Breast epithelium (tissue), 4 donors: ENCODE data around the gene BBLN. TPM values are rescaled to one million over a fixed set of nuclear protein-coding genes. Genes with fewer than 3 reads are reported as not detected.

Experiments used
- DNase-seq, 2 donors: peaks; one replicate each; pipeline ENCODE4 v3.0.0-alpha.2; 2019; ENCODE audit warnings: low spot score in 2 of 2
- H3K27ac ChIP-seq, 2 donors: fragments of 200-600 bp; sonication (generic) in 1 of 2; one replicate each; pipeline ENCODE4 v1.5.1; 2016 to 2019; ENCODE audit warnings: mild to moderate bottlenecking in 1 of 2
- H3K27me3 ChIP-seq, 2 donors: fragments of 200-600 bp; sonication (generic) in 1 of 2; one replicate each; pipeline versions ENCODE4 v1.5.1 to v1.6.0; 2017 to 2019; ENCODE audit warnings: control low read depth in 1 of 2, mild to moderate bottlenecking in 1 of 2
- H3K36me3 ChIP-seq: fragments of 200-600 bp; one replicate; pipeline ENCODE4 v1.5.1; 2019
- H3K4me1 ChIP-seq, 2 donors: fragments of 200-600 bp; sonication (generic); one replicate each; pipeline ENCODE4 v1.5.1; 2016 to 2019; ENCODE audit warnings: control low read depth in 1 of 2
- H3K4me3 ChIP-seq, 3 donors: fragments of 200-600 bp; sonication (generic); 1 replicate in 2 of 3; 2 replicates in 1 of 3; pipeline ENCODE4 v1.5.1; 2016 to 2019; ENCODE audit warnings: mild to moderate bottlenecking in 3 of 3, moderate library complexity in 2 of 3
- H3K9me3 ChIP-seq, 2 donors: fragments of 200-600 bp; sonication (generic) in 1 of 2; one replicate each; pipeline ENCODE4 v1.5.1; 2016 to 2019; ENCODE audit warnings: control low read depth in 1 of 2
- CTCF ChIP-seq, 3 donors: fragments of 450-650 bp; IDR thresholded peaks; one replicate each; pipeline ENCODE4 v1.5.1; 2016 to 2017; ENCODE audit warnings: antibody characterized with exemption in 3 of 3, mild to moderate bottlenecking in 3 of 3, moderate library complexity in 3 of 3
- POLR2A ChIP-seq: fragments of 450-650 bp; IDR thresholded peaks from one replicate; pipeline ENCODE4 v1.6.1; 2016; ENCODE audit warnings: antibody characterized with exemption, mild to moderate bottlenecking, moderate library complexity
- POLR2AphosphoS5 ChIP-seq, 3 donors: sonication (generic); formaldehyde crosslinking; IDR thresholded peaks; one replicate each; pipeline ENCODE4 v1.6.1; 2017; ENCODE audit warnings: antibody characterized with exemption in 3 of 3
- intact Hi-C: fragments of 100-400 bp; cut with DNase I; formaldehyde crosslinking; loops from one replicate; pipeline ENCODE4 v1.15.1; 2023; ENCODE audit warnings: low total_unique reads
- total RNA-seq, 3 donors: library from RNA; depleted of rRNA; stranded (reverse); fragments of >200 nt; gene quantifications; one replicate each; pipeline ENCODE4 v1.1.0, GENCODE V29; 2016

Gene BBLN
- total RNA-seq, 3 donors from 2014 or later: 144 to 232 (median 152) TPM

GRCh38 chr9:128124873-128125579 is 35.0 kb upstream of the BBLN start:
- peak overlapping the region in 1 of 3 donors; percentile 92 for H3K4me3 ChIP-seq
- H3K27me3 ChIP-seq: no peaks in the 10 kb centered on the region
- no peaks in the 10 kb centered on the region for H3K9me3 ChIP-seq
- no peak for TF ChIP-seq POLR2A
- TF ChIP-seq CTCF (IDR thresholded peaks at IDR 0.05): no peak
- no peak for TF ChIP-seq POLR2AphosphoS5 (IDR thresholded peaks at IDR 0.05)
- intact Hi-C loops: no loop called here
- peaks cover 4 to 16% of the 10 kb centered on the region in 2 donors for H3K4me1 ChIP-seq
- H3K27ac ChIP-seq: no peak overlapping the region
- H3K36me3 ChIP-seq: peaks cover 6% of the 10 kb centered on the region
- no peak for DNase-seq

DNA sequence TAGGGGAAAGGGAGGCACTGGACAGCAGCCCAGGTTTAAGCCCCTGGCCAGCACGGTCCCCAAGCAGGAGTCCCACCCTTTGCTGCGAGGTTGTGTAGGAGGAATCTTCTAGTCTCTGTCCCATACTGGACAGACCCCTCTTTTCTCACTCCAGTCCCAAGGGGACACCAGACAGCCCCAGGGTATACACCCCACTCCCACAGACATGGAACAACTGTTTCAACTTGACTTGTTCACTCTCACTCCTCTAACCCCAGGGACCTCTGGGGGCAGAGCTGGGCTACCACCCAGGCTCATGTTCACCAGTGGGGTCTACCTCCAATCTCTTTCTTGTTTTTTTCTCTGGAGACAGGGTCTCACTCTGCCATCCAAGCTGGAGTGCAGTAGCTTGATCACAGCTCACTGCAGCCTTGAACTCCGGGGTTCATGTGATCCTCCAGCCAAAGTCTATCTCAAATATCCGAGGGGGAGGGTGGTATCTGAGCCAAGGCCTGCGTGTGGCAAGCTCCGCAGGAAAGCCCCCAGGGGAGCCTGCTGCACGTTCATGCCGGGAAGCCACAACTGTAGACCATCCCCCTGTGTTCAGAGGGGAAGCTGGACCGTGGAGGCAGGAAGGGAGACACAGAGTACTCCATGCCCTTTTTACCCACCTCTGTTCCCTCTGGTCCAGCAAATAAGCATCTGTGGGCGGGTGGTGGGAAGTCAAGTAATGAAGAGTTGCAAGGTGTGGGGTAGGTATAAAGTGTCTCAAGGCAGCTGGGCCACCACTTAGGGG is 34.3 kb upstream of the BBLN start:
- intact Hi-C loops: no loop called here
- no peaks in the 10 kb centered on the region for H3K27me3 ChIP-seq
- DNase-seq: no peak
- peaks cover 6% of the 10 kb centered on the region for H3K36me3 ChIP-seq
- no peak overlapping the region for H3K27ac ChIP-seq
- peaks cover 4 to 16% of the 10 kb centered on the region in 2 donors for H3K4me1 ChIP-seq
- peak overlapping the region in 1 of 3 donors; percentile 92 for H3K4me3 ChIP-seq
- TF ChIP-seq POLR2A (no peak), POLR2AphosphoS5 (IDR thresholded peaks at IDR 0.05) (no peak), CTCF (IDR thresholded peaks at IDR 0.05) (no peak)
- H3K9me3 ChIP-seq: no peaks in the 10 kb centered on the region

- Histone ChIP-seq H3K4me1 (peaks cover 4 to 16% of the 10 kb centered on the region in 2 donors), H3K27me3 (no peaks in the 10 kb centered on the region), H3K9me3 (no peaks in the 10 kb centered on the region), H3K4me3 (peak within 1 kb of the TSS; percentile 73 to 99 (median 92)), H3K27ac (peak within 1 kb of the TSS; percentile 96), H3K36me3 (peaks cover 2% of the 10 kb centered on the region)
- TF ChIP-seq CTCF (IDR thresholded peaks at IDR 0.05) (no peak), POLR2AphosphoS5 (IDR thresholded peaks at IDR 0.05) (peak in 2 of 3 donors; percentile 7 to 11)
- intact Hi-C loops: no loop called here
- peak; percentile 51 to 71 for DNase-seq
Observed at GRCh38 chr9:128127568-128127989, 32.5 kb upstream of the BBLN start, which contains the start of gene PTGES2. PTGES2 (minus strand) TSS chr9:128127729; CDS start chr9:128127717, 12 bp downstream.

DNA sequence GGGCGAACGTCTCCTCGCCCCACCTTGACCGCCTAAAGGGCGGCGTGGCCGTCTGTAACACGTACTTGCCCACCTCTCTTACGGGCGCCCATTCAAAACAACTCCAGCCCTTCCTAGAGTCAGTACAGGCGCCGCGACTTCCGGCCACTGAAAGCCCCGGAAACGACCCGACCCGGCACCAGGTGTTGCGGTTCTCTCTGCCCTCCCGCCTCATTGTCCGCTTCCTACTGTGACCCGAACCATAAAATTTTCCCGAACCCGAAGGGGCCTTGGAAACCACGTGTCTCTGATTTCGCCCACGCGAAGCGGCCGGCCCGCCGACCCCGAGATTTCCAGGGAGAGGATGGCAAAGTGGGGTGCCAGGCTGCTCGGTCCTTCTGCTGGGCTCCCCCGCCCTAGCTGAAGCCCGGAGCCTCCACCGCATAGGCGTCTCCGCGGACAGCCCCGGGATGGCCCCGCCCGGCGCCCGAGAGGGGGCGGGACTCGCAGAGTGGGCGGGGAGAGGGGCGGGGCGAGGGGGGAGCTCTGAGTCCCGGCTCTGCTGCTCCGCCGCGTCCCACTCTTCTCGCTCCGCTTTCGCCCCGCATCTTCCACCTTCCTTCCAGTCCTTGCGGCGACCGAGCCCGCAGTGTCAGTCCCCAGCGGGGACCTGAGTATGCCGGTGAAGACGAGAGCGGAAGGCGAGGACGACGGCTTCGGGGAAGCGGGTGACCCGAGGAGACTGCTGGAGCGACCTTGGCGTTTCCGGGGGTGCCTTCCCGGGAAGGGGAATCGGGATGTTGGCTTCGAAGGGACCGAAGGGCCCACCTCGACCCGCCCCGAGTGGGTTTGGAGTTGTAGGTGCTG is 31.9 kb upstream of the BBLN start:
- H3K4me3 ChIP-seq: peak overlapping the region; percentile 73 to 99 (median 92)
- peak; percentile 70 to 74 (median 73) for TF ChIP-seq POLR2AphosphoS5 (IDR thresholded peaks at IDR 0.05)
- peak in 1 of 3 donors; percentile 12 for TF ChIP-seq CTCF (IDR thresholded peaks at IDR 0.05)
- no peak for TF ChIP-seq POLR2A
- H3K27ac ChIP-seq: peak overlapping the region; percentile 96
- no peaks in the 10 kb centered on the region for H3K36me3 ChIP-seq
- H3K27me3 ChIP-seq: no peaks in the 10 kb centered on the region
- H3K4me1 ChIP-seq: peaks cover 4 to 16% of the 10 kb centered on the region in 2 donors
- DNase-seq: peak; percentile 79
- intact Hi-C loops: no loop called here
- no peaks in the 10 kb centered on the region for H3K9me3 ChIP-seq
